IMR-90 (cell line): ENCODE data around the gene NUDT3. TPM values are rescaled to one million over a fixed set of nuclear protein-coding genes. Genes with fewer than 3 reads are reported as not detected.

Source experiments
- ATAC-seq: fragments of 200-7000 bp; cut with Tn5 transposase; 2 replicates; pipeline ENCODE4 v1.9.1; 2020; ENCODE audit warnings: low read depth, mild to moderate bottlenecking, moderate library complexity
- BruUV-seq: library from RNA; stranded (reverse); fragments of 400-500 nt; replicated peaks from 2 replicates; lab custom pipeline; 2021; lab: Mats Ljungman, UMichigan
- CTCF ChIA-PET: fragments of 300-600 bp; formaldehyde crosslinking; extraction: SDS; loops from one replicate; lab custom pipeline; 2021; ENCODE audit warnings: antibody characterized with exemption; lab: Yijun Ruan, JAX
- POLR2A ChIA-PET: fragments of 300-600 bp; sonication (Branson Sonifier 250); formaldehyde crosslinking; loops from one replicate; lab custom pipeline; 2022; ENCODE audit warnings: antibody characterized with exemption; ENCODE audit not compliant: unreplicated experiment; lab: Charles Lee
- DNase-seq: peaks from one replicate; pipeline ENCODE4 v3.0.0; 2013
- H2AFZ ChIP-seq: replicated peaks from 2 replicates; pipeline ENCODE3; 2013; ENCODE audit warnings: low read length, mild to moderate bottlenecking; ENCODE audit not compliant: poor library complexity
- H2AK5ac ChIP-seq: 2 replicates; pipeline ENCODE4 v1.6.1; 2013; ENCODE audit warnings: low read depth, low read length, inconsistent platforms
- H2AK9ac ChIP-seq: replicated peaks from 2 replicates; pipeline ENCODE3; 2013; ENCODE audit warnings: mild to moderate bottlenecking, low read depth, low read length, moderate library complexity; ENCODE audit not compliant: poor library complexity
- H2BK120ac ChIP-seq: 2 replicates; pipeline ENCODE4 v1.6.1; 2013; ENCODE audit warnings: low read depth, low read length, inconsistent platforms
- H2BK15ac ChIP-seq: 3 replicates; pipeline ENCODE4 v1.6.1; 2013; ENCODE audit warnings: low read depth, low read length, inconsistent platforms
- H2BK20ac ChIP-seq: 2 replicates; pipeline ENCODE4 v1.6.1; 2013; ENCODE audit warnings: low read depth, mild to moderate bottlenecking, inconsistent platforms, low read length, moderate library complexity
- H2BK5ac ChIP-seq: 2 replicates; pipeline ENCODE4 v1.6.1; 2013; ENCODE audit warnings: mild to moderate bottlenecking, low read depth, low read length, inconsistent platforms; ENCODE audit not compliant: poor library complexity, severe bottlenecking
- H3K14ac ChIP-seq: replicated peaks from 2 replicates; pipeline ENCODE4 v1.6.1; 2013; ENCODE audit warnings: low read depth, low read length, inconsistent platforms
- H3K18ac ChIP-seq: 2 replicates; pipeline ENCODE4 v1.6.1; 2013; ENCODE audit warnings: low read depth, low read length, control low read depth
- H3K23ac ChIP-seq: 2 replicates; pipeline ENCODE4 v1.6.1; 2013; ENCODE audit warnings: low read depth, low read length, inconsistent platforms
- H3K27ac ChIP-seq: 2 replicates; pipeline ENCODE4 v1.5.1; 2013; ENCODE audit warnings: mild to moderate bottlenecking, control low read depth, low read length; ENCODE audit not compliant: insufficient read depth
- H3K27me3 ChIP-seq: 2 replicates; pipeline ENCODE4 v1.6.1; 2013; ENCODE audit warnings: low read length; ENCODE audit not compliant: control insufficient read depth, insufficient read depth
- H3K36me3 ChIP-seq: 2 replicates; pipeline ENCODE4 v1.6.1; 2013; ENCODE audit warnings: low read length, mixed read lengths; ENCODE audit not compliant: control insufficient read depth, insufficient read depth
- H3K4ac ChIP-seq: 2 replicates; pipeline ENCODE4 v1.6.1; 2013; ENCODE audit warnings: low read depth, low read length, inconsistent platforms
- H3K4me1 ChIP-seq: 2 replicates; pipeline ENCODE4 v1.6.1; 2013; ENCODE audit warnings: low read length, mixed read lengths; ENCODE audit not compliant: control insufficient read depth, insufficient read depth
- H3K4me2 ChIP-seq: 2 replicates; pipeline ENCODE4 v1.6.1; 2013; ENCODE audit warnings: low read depth, mild to moderate bottlenecking, control low read depth, low read length, moderate library complexity
- H3K4me3 ChIP-seq: 2 replicates; pipeline ENCODE4 v1.5.1; 2013; ENCODE audit warnings: low read depth, mild to moderate bottlenecking, control low read depth, low read length, moderate library complexity; ENCODE audit not compliant: insufficient read depth
- H3K56ac ChIP-seq: 2 replicates; pipeline ENCODE4 v1.6.1; 2013; ENCODE audit warnings: low read length, inconsistent platforms; ENCODE audit not compliant: insufficient read depth; ENCODE audit errors: extremely low read depth
- H3K79me1 ChIP-seq, 2 experiments: 2 replicates each; pipeline ENCODE4 v1.6.1; 2013; ENCODE audit warnings: low read length in 2 of 2, inconsistent platforms in 1 of 2, low read depth in 1 of 2
- H3K9ac ChIP-seq: 2 replicates; pipeline ENCODE4 v1.6.1; 2013; ENCODE audit warnings: low read depth, low read length, control low read depth
- H3K9me1 ChIP-seq: 2 replicates; pipeline ENCODE4 v1.6.1; 2013; ENCODE audit warnings: low read length, inconsistent platforms; ENCODE audit not compliant: insufficient read depth
- H3K9me3 ChIP-seq: 2 replicates; pipeline ENCODE4 v1.6.1; 2013; ENCODE audit warnings: low read length; ENCODE audit not compliant: control insufficient read depth, insufficient read depth
- H4K20me1 ChIP-seq: 2 replicates; pipeline ENCODE4 v1.6.1; 2013; ENCODE audit warnings: low read length, inconsistent platforms; ENCODE audit not compliant: insufficient read depth
- H4K5ac ChIP-seq: 2 replicates; pipeline ENCODE4 v1.6.1; 2013; ENCODE audit warnings: mild to moderate bottlenecking, low read depth, low read length, control low read depth
- H4K8ac ChIP-seq, 2 experiments: 2 replicates each; pipeline ENCODE4 v1.6.1; 2013; ENCODE audit warnings: low read depth in 2 of 2, low read length in 2 of 2, control low read depth in 1 of 2, inconsistent platforms in 1 of 2
- H4K91ac ChIP-seq: 2 replicates; pipeline ENCODE4 v1.6.1; 2013; ENCODE audit warnings: low read depth, low read length, inconsistent platforms; ENCODE audit not compliant: insufficient read depth
- CHD1 ChIP-seq: IDR thresholded peaks from 2 replicates; pipeline ENCODE4 v1.6.1; 2012; ENCODE audit warnings: low read depth, low read length, improper control_type of control experiment
- NFE2L2 ChIP-seq: fragments of 150-350 bp; IDR thresholded peaks from 2 replicates; pipeline ENCODE4 v1.6.1; 2016; ENCODE audit warnings: low read depth, mild to moderate bottlenecking, low read length
- POLR2A ChIP-seq: IDR thresholded peaks from 2 replicates; pipeline ENCODE4 v1.6.1; 2012; ENCODE audit warnings: mild to moderate bottlenecking, low read depth, low read length
- WGBS, 2 experiments: methylation state at CpG; one replicate each; pipeline versions ENCODE4 v1.1.5 to v1.1.7; 2013; ENCODE audit warnings: missing lambda C conversion rate in 2 of 2; ENCODE audit not compliant: insufficient read length in 1 of 2; ENCODE audit errors: extremely low coverage in 2 of 2; 5-methylcytosine and 5-hydroxymethylcytosine counted together
- dilution Hi-C: fragments of 300-500 bp; cut with HindIII; formaldehyde crosslinking; loops from one replicate; pipeline ENCODE4 v1.14.3; 2018; ENCODE audit warnings: low sequenced_read_pairs; ENCODE audit not compliant: unreplicated experiment
- in situ Hi-C: fragments of 300-500 bp; cut with MboI; formaldehyde crosslinking; loops from 3 replicates; pipeline ENCODE4 v1.14.3; 2019; ENCODE audit warnings: low sequenced_read_pairs, inconsistent platforms, mixed read lengths
- intact Hi-C: fragments of 100-400 bp; cut with micrococcal nuclease; formaldehyde crosslinking; loops from 2 replicates; pipeline ENCODE4 v1.10.0; 2022
- polyA plus RNA-seq, 3 experiments: library from polyadenylated mRNA; depleted of rRNA; stranded (reverse); fragments of >200 nt; gene quantifications; 2 replicates each; pipeline ENCODE4 v1.2.3, GENCODE V29; 2012; ENCODE audit warnings: low replicate concordance in 1 of 3
- total RNA-seq: library from RNA; depleted of rRNA; stranded (reverse); fragments of >200 nt; gene quantifications from 2 replicates; pipeline ENCODE4 v1.2.3, GENCODE V29; 2012

NUDT3 gene
- total and polyA plus RNA-seq, 2 of the 4 experiments (the other 2 are of a cell fraction): 10.1 to 17.2 TPM

- no peak overlapping the region for H3K4me3 ChIP-seq
- no peak overlapping the region for H2BK15ac ChIP-seq
- no peak overlapping the region for H3K4ac ChIP-seq
- no peak overlapping the region for H2BK120ac ChIP-seq
- no peak overlapping the region for H3K18ac ChIP-seq
- peaks cover 14% of the 10 kb centered on the region for H3K9me1 ChIP-seq
- H2AK9ac ChIP-seq: no peak overlapping the region
- POLR2A ChIA-PET: no interaction called here
- H3K4me1 ChIP-seq: peaks cover 2% of the 10 kb centered on the region; the same call in 1 of the 2 replicates
- no peak overlapping the region for H2BK20ac ChIP-seq
- DNase-seq (no peak), ATAC-seq (no peak)
- no peak overlapping the region for H2AK5ac ChIP-seq
- H3K9ac ChIP-seq: no peak overlapping the region
- TF ChIP-seq CHD1 (no peak), POLR2A (no peak), NFE2L2 (no peak)
- H4K8ac ChIP-seq: no peak overlapping the region
- H3K27me3 ChIP-seq: no peaks in the 10 kb centered on the region
- dilution Hi-C loops (no loop called here), in situ Hi-C loops (no loop called here), intact Hi-C loops (no loop called here)
- no peaks in the 10 kb centered on the region for H3K9me3 ChIP-seq
- WGBS, 2 experiments: 93% methylated on average over 2 of the region's 4 CpGs; no CpG with 5 or more reads in 1 of the 2 experiments
- no peak overlapping the region for H4K5ac ChIP-seq
- peaks cover 42 to 81% of the 10 kb centered on the region in 2 experiments for H3K79me1 ChIP-seq
- H3K23ac ChIP-seq: no peak overlapping the region
- H3K4me2 ChIP-seq: no peak overlapping the region
- peaks cover 58% of the 10 kb centered on the region for H4K20me1 ChIP-seq
- no peak overlapping the region for H2AFZ ChIP-seq
- H3K56ac ChIP-seq: no peak overlapping the region
- CTCF ChIA-PET: no interaction called here
- no peak overlapping the region for H3K14ac ChIP-seq
- H3K27ac ChIP-seq: no peak overlapping the region
- no TSS peak for BruUV-seq
- no peak overlapping the region for H4K91ac ChIP-seq
- H3K36me3 ChIP-seq: 0 out of 2 replicates have a peak, but pooled peaks cover 2% of the 10 kb centered on the region
- no peak overlapping the region for H2BK5ac ChIP-seq
Observed at GRCh38 chr6:34374508-34374907, 18.0 kb downstream of the NUDT3 start.
